HTR-8/SVneo (cell line): Measurements from ENCODE around the gene CTU1.

Experiments used
- DNase-seq: peaks from one replicate; pipeline ENCODE4 v3.0.0; 2011; ENCODE audit warnings: low spot score, mixed read lengths; ENCODE audit not compliant: insufficient read length
- FAIRE-seq: peaks from 2 replicates; lab custom pipeline; 2011; peaks lifted over from hg19 to GRCh38; lab: Jason Lieb, UNC

Gene CTU1

DNA sequence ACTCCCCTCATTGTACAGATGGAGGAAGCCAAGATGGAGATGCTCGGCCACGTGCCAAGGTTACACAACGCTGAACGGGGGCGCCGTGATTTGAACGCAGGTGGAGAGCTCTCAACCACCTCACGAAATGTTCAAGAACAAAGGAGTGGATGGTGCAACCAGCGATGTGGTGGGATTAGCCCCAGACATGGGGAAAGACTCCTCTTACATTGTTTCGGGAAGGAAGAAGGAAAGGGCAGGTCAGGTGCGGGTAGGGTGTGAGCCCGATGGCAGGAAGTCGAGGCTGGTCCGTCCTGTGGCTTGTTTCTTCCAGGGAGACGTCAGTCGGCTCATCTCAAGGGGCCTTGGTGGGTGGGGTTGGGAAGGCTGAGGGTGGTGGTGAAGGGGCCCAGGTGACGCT lies 18.4 kb downstream of the CTU1 start:
- no peak for FAIRE-seq
- DNase-seq, result no peak

- FAIRE-seq (no peak), DNase-seq (no peak)
Measured at GRCh38 chr19:51086153-51086850, 21.9 kb downstream of the CTU1 start.

- no peak for DNase-seq
- FAIRE-seq, result no peak
Measured at GRCh38 chr19:51084505-51084904, 23.7 kb downstream of the CTU1 start.

- DNase-seq (no peak), FAIRE-seq (no peak)
Measured at GRCh38 chr19:51083783-51084182, 24.4 kb downstream of the CTU1 start.

DNA sequence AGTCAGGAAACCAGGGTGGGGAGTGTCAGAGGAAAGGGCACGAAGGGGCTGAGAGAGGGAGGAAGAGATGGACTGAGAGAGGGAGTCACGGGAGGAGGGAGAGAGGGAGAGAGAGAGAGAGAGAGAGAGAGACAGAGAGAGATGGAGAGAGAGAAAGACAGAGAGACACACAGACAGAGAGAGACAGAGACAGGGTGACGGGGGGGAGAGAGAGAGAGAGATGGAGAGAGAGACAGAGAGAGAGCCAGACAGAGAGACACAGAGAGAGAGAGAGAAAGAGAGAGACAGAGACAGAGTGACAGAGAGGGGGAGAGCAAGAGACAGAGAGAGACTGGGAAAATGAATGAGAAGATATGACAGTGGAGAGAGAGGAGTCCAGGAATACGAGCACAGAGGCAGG lies 25.0 kb downstream of the CTU1 start:
- FAIRE-seq (no peak), DNase-seq (no peak)

DNA sequence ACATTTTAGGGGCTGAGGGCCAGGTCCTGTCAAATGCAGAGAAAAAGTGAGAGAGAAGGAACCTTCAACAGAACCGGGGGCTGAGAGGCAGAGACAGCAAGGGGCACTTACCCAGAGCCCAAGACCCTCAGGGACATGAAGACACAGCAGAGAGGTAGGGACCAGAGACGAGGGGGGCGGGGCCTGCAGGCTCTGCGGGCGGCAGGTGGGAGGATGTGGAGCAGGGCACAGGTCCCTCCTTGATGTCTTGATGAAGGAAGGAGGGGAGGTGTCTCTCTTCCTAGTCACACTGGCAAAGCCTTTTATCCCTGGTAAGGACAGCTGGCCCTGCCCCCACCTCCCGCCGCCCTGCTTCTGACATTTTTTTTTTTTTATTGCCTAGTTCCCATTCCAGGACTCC lies 25.6 kb downstream of the CTU1 start, which contains the start of gene KLK14:
Gene KLK14, minus strand, starts transcription at position 277 of the 400 bp plus-strand sequence. Its CDS starts 273 bp downstream, at position 4.
- no peak for DNase-seq
- FAIRE-seq, result no peak

DNA sequence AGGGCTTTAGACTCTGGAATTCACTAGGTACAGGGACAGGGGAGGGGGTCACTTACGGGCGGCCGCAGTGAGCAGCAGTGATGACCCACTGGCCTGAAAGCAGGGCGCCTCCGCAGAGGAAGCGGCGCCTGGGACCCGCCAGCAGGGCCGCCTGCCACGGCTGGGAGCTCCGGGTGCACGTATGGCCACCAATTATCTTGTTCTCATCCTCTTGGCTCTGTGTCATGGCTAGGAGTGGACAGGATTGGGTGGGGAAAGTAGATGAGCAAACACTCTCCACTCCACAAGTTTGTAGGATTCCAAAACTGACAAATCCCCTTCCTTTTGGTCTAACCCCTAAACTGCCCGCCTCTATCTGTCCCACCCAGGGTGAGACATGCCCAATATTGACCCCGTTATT lies 26.7 kb downstream of the CTU1 start:
- DNase-seq (no peak), FAIRE-seq (no peak)

GRCh38 chr19:51079481-51080110 lies 28.6 kb downstream of the CTU1 start:
- DNase-seq, result no peak
- FAIRE-seq, result no peak

- FAIRE-seq, result no peak
- DNase-seq, result no peak
Measured at GRCh38 chr19:51078731-51079130, 29.5 kb downstream of the CTU1 start.

GRCh38 chr19:51078104-51078503 lies 30.1 kb downstream of the CTU1 start:
- no peak for DNase-seq
- FAIRE-seq, result no peak

DNA sequence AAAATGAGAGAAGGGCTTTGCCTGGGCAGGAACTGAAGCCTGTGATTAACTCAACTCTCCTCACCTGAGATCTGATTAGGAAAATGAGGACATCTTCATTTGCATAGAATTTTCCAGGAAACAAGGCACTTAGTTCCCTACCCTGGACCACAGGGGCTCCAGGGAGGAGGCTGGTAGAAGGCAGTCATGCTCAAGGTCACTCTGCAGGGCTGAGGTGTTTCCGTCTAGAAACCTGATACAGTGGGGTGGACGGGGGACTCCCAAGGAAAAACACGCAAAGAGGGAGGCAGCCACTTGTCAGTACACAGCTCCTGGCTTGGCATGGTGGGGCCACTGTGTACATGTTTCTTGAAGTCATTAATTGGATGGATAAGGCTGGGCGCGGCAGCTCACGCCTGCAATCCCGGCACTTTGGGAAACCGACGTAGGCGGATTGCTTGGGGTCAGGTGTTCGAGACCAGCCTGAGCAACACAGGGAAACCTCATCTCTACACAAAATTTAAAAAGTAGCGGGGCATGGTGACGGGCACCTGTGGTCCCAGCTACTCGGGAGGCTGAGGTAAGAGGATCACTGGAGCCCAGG lies 31.5 kb downstream of the CTU1 start:
- FAIRE-seq (no peak), DNase-seq (no peak)

GRCh38 chr19:51075998-51076397 lies 32.2 kb downstream of the CTU1 start:
- DNase-seq (no peak), FAIRE-seq (no peak)

- FAIRE-seq, result no peak
- no peak for DNase-seq
Measured at GRCh38 chr19:51071095-51071405, 37.2 kb downstream of the CTU1 start.

DNA sequence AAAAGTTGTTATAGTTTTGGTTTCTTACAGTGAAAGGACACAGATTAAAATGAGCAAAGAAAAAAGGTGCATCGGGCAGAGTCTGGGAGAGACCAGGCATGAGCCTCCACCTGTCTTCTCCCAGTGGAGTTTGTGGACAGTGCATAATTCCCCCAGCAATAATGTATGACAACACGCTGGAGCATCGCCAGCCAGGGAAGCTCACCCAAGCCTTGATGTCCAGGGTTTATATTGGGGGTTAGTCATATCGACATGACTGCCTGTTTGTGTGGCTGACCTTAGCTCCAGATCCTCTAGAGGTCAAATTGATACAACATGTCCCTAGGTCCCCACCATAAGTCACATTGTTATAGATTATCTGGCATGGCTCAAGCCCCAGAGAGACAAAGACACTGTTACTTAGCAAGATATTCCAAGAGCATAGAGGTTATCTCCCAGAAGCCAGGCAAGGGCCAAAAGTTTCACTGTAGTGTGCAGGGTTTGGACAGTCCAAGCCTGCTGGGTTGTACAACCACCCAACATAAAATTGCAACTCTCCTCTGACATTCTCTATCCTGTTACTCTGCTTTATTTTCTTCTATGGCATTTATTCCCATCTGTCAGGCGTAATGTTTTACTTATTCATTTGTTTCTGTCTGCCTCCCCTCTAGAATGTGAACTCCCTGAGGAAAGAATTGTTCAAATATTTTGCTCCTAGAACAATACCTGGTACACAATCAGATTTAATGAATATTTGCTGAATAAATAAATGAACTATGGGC lies 37.7 kb downstream of the CTU1 start:
- FAIRE-seq (no peak), DNase-seq (no peak)

DNA sequence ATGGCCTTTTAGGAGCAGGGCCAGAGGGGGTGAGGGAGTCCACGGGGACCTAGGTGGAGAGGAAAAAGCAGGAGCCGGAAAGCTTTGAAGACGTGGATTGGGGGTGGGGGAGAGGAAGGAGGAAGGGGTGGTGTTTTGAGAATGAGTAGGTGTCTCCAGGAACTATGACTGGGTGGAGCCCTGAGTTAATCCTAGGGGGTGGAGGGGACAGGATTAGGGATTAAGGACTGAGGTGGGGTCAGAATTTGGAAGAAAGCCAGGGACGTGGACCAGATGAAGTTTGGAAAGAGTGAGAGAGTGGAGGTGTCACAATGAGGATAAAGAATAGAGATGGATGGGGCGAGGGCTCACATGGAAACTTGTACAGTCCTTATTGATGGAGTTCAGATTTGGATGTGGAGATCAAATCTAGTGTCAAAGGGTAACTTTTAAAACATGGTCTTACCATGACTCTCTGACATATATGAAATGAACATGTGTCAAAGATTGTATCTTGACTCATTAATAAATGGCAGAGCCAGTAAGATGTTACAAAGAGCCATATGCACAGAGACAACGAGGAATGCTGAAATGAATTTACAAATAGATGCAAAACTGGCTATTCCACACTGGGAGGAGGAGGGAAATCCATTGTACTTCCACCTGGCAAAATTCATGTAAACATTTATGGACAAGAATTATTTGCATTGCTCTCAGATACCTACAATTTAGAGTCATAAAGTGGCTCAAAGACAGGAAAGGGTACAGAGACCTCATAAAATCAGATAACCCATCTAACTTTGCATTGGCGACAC lies 41.6 kb downstream of the CTU1 start:
- FAIRE-seq (no peak), DNase-seq (no peak)

DNA sequence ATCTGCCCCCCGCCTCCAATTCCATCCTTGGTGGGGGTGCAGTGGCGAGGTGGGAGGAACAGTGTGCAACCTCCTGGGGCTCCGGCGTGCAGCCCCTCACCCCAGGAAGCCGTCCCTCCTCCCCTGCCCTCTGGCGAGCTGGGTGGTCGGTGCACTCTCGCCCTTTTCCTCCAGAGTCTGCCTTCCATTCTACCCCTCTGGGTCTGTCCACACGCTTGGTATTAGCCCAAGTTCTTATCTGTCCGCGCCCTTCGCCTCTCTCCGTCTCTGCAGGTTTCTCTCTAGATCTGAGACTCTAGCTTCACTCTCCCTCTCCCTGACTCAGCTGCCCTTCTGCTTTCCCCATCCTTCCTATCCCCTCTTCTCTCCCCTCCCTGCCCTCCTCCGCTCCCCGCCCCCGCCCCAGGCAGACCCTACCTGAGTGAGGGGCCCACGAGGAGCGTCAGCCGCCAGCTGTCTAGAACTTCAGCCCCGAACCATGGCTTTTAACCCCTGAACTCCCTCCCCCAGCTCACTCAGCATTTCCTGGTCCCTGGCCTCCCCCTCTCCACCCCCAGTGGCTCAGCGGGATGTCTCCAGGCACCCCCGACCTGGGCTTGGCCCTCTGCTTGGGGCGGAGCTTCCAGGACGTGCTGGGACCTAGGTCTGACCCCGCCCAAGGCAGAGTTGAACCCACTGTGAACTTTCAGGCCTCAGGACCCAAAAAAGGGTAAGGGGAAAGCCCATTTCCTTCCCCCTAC lies 42.8 kb downstream of the CTU1 start:
- no peak for DNase-seq
- no peak for FAIRE-seq

DNA sequence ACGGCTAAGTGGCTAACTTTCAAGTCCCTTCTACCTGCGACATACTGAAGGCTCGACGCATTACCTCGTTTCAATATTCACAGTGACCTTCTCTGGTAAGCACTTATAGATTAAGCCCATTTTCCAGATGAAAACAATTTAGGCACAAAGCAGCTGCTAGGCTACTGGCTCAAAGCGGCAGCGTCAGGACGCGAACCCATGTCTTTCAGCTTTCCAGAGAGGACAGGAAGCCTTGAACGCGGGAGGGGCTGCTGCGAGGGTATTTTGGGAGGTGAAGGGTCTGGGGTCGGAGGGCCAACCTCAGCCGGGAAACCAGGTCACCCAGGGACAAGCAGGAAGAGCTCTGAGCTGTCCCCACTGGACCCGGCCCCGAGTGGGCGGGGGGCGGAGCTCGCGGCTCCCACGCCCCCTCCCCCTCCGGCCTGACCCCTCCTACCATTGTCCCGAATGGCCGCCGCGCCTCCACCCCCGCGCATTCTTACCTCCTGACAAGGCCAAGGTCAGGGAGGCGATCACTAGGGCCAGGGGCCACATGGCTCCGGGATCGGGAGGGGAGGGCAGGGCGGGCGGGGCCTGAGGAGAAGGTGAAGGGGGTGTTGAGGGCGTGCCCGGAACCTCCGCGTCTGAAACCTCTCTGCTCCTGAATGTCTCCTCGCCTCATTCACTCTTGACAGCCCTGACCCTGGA lies 43.5 kb downstream of the CTU1 start, which contains the start of gene KLK13:
Gene KLK13, minus strand, starts transcription at position 559 of the 687 bp plus-strand sequence. Its CDS starts 25 bp downstream, at position 534.
- FAIRE-seq, result no peak
- peak; percentile 29 for DNase-seq

GRCh38 chr19:51063664-51064063 lies 44.5 kb downstream of the CTU1 start:
- no peak for FAIRE-seq
- DNase-seq, result no peak

GRCh38 chr19:51060973-51061372 lies 47.2 kb downstream of the CTU1 start:
- FAIRE-seq (no peak), DNase-seq (no peak)
